HG02973 (cell line): ENCODE data around the gene TAF11L11.
"Not testable (repeated sequence)": the region's sequence is repeated elsewhere in the genome, so short reads cannot be mapped to it uniquely, and the experiment has no call there.

ENCODE experiments used
- ATAC-seq: cut with Tn5 transposase; IDR thresholded peaks from one replicate; pipeline ENCODE4 v1.9.1; 2021; ENCODE audit warnings: moderate library complexity; ENCODE audit not compliant: unreplicated experiment

Gene TAF11L11

GRCh38 chr5:17603880-17604279 is at the start of gene TAF11L11:
Gene TAF11L11, plus strand, starts transcription at chr5:17604183.
- ATAC-seq = not testable (repeated sequence)

- ATAC-seq = not testable (repeated sequence)
Measured at GRCh38 chr5:17585658-17586057, 18.3 kb upstream of the TAF11L11 start, which contains the start of gene TAF11L7. Gene TAF11L7, minus strand, starts transcription at chr5:17585758.

- not testable (repeated sequence) for ATAC-seq
Measured at GRCh38 chr5:17590860-17591259, 13.1 kb upstream of the TAF11L11 start, which contains the start of gene TAF11L8. Gene TAF11L8, minus strand, starts transcription at chr5:17590960.

- not testable (repeated sequence) for ATAC-seq
Measured at GRCh38 chr5:17594255-17594654, 9.7 kb upstream of the TAF11L11 start, which contains the start of gene TAF11L9. Gene TAF11L9, minus strand, starts transcription at chr5:17594394.

GRCh38 chr5:17597728-17598127 is 6.3 kb upstream of the TAF11L11 start, which contains the start of gene TAF11L10:
Gene TAF11L10, minus strand, starts transcription at chr5:17597828.
- ATAC-seq = not testable (repeated sequence)

- ATAC-seq = no peak
Measured at GRCh38 chr5:17604951-17605350, 968 bp downstream of the TAF11L11 start.

- ATAC-seq = not testable (repeated sequence)
Measured at GRCh38 chr5:17607461-17607860, 3.5 kb downstream of the TAF11L11 start.

- ATAC-seq = not testable (repeated sequence)
Measured at GRCh38 chr5:17610092-17610491, 6.1 kb downstream of the TAF11L11 start, which contains the start of gene TAF11L12. Gene TAF11L12, plus strand, starts transcription at chr5:17610392.

- ATAC-seq = no peak
Measured at GRCh38 chr5:17614872-17615605, 11.1 kb downstream of the TAF11L11 start.

- ATAC-seq = no peak
Measured at GRCh38 chr5:17619354-17619753, 15.4 kb downstream of the TAF11L11 start.

- no peak for ATAC-seq
Measured at GRCh38 chr5:17620627-17621026, 16.6 kb downstream of the TAF11L11 start.

GRCh38 chr5:17625686-17626085 is 21.7 kb downstream of the TAF11L11 start:
- no peak for ATAC-seq

GRCh38 chr5:17631788-17632187 is 27.8 kb downstream of the TAF11L11 start, which contains the start of gene TAF11L13:
Gene TAF11L13, plus strand, starts transcription at chr5:17632088.
- ATAC-seq = not testable (repeated sequence)

- no peak for ATAC-seq
Measured at GRCh38 chr5:17634160-17634559, 30.2 kb downstream of the TAF11L11 start, which contains the start of gene TAF11L14. Gene TAF11L14, plus strand, starts transcription at chr5:17634460.

GRCh38 chr5:17649232-17649631 is 45.2 kb downstream of the TAF11L11 start:
- not testable (repeated sequence) for ATAC-seq

GRCh38 chr5:17655201-17655759 is 51.3 kb downstream of the TAF11L11 start:
- ATAC-seq = not testable (repeated sequence)
